ENCODE data around the gene ITSN2.
"Not testable (repeated sequence)": the region's sequence is repeated elsewhere in the genome, so short reads cannot be mapped to it uniquely, and the experiment has no call there.

Gene ITSN2

DNA sequence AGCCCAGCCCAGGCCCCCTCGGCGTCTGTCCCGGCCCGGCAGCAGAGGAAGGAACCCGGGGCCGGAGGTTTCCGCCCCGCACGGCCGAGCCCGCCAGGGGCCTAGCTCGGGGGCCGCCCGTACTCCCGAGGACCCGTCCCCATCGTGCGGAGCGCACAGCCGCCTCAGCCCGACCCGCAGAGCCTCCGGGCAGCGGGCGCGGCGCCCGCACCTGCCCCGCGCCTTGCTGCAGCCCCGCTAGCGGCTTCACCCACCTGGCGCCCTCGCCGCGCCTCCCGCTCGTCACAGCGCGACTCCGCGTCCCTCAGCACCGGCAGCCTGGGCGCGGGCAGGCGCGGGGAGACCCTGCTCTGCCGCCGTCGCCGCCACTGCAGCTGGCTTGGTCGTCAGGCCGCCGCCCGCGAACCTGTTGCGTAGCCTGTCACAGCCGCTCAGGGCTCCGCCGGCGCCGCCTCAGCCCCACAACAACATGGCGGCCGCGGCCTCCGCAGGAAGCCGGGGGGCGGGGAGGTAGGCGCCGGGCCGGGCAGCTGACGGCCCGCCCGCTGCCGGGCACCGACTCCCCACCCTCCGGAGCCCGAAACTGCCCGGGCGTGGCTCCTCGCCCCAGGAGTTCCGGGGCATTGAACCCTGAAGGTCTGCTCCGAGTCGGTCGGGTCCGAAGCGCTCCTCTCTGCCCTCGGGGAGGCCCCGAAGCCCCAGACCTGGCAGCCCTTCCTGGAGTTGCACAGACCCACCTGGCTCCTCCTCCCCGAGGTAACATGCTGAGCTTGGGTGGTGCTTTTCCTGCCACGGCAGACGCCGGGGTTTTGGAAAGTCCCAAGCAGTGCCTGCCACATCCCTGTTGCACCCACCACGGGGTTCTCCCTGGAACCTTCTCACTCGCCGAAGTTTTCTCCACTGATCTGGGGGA lies at the start of gene ITSN2:
TSS of gene ITSN2 (minus strand) at position 487 of the 913 bp plus-strand sequence. CDS start 32,454 bp downstream, outside the sequence.
- DNase-seq (ENCODE audit: low read depth in 3 of 3) = peak; percentile 62 to 83 (median 64)

DNA sequence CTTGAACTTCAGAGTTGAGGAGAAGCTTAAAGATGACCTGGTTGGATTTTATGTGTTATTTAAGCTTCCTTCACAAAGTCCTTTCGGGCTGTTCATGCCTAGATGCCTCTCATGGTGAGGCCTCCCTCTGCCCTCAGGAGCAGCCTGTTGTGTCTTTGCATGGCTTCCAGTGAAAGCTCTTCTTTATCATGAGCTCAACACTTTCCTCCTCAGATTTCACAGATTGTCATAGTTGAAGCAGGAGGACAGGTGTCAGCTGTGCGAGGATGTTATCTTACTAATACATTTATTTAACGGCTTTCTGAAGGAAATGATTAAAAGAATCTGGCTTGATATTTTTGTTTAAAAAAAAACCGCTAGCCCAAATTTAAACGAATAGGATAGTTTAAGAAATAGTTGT lies 48.8 kb upstream of the ITSN2 start:
- DNase-seq (ENCODE audit: low read depth in 3 of 3) = no peak

DNA sequence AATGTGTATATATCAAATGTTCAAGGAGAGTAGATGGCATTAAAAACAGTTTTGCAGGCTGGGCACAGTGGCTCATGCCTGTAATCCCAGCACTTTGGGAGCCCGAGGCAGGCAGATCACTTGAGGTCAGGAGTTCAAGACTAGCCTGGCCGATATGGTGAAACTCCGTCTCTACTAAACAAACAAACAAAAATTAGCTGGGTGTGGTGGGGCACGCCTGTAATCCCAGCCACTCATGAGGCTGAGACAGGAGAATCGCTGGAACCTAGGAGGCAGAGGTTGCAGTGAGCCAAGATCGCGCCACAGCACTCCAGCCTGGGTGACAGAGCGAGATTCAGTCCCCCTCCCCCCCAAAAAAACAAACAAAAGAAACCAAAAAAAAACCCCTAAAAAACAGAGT lies 48.4 kb upstream of the ITSN2 start:
- not testable (repeated sequence) for DNase-seq (ENCODE audit: low read depth in 3 of 3)

DNA sequence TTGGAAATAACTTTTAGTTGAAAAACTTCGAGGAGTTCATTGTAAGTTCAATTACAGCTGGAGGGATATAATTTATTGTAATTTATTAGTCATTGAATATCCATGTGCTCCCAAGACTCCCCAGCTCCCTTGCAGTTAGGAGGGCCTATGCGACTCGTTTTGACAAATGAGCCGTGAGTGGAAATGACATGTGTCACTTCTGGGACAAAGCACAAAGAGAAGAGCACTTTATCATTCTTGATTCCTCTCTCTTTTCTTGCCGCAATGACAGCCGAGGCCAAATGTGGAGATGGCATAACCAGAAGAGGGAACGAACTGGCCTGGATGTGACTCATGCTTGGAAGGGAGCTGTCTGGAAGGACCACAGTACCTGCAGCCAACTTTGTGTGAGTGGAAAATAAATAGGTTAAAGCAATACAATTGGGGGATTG lies 44.2 kb upstream of the ITSN2 start:
- DNase-seq (ENCODE audit: low read depth in 3 of 3) = no peak

DNA sequence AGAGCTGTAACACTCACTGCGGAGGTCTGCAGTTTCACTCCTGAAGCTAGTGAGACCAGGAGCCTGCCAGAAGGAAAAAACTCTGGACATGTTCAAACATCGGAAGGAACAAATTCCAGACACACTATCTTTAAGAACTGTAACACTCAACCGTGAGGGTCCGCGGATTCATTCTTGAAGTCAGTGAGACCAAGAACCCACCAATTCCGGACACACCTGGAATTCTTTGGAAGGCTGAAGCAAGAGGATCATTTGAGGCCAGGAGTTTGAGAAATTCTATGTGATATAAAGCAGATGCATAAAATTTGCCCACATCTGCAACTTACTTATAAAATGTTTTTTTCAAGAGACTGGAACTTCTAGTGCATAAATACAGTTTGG lies 43.5 kb upstream of the ITSN2 start:
- no peak for DNase-seq (ENCODE audit: low read depth in 3 of 3)

DNA sequence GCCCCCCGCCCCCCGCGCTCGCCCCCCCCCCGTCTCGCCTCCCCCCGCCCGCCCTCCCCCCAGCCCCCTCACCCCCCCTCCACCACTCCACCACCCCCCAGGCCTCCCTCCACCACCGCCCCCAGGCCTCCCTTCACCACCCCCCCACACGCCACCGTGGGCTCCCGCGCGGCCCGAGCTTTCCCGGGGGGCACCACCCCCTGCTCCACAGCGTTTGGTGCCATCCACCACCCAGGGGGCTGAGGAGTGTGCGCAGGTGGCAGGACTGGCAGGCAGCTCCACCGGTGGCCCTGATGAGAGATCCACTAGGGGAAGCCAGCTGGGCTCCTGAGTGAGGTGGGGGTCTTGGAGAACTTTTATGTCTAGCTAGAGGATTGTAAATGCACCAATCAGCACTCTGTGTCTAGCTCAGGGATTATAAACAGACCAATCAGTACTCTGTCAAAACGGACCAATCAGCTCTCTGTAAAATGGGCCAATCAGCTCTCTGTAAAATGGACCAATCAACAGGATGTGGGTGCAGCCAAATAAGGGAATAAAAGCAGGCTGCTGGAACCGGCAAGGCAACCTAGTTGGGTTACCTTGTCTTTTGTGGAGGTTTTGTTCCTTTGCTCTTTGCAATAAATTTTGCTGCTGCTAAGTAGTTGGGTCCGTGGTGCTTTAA lies 43.0 kb upstream of the ITSN2 start:
- DNase-seq (ENCODE audit: low read depth in 3 of 3) = no peak

DNA sequence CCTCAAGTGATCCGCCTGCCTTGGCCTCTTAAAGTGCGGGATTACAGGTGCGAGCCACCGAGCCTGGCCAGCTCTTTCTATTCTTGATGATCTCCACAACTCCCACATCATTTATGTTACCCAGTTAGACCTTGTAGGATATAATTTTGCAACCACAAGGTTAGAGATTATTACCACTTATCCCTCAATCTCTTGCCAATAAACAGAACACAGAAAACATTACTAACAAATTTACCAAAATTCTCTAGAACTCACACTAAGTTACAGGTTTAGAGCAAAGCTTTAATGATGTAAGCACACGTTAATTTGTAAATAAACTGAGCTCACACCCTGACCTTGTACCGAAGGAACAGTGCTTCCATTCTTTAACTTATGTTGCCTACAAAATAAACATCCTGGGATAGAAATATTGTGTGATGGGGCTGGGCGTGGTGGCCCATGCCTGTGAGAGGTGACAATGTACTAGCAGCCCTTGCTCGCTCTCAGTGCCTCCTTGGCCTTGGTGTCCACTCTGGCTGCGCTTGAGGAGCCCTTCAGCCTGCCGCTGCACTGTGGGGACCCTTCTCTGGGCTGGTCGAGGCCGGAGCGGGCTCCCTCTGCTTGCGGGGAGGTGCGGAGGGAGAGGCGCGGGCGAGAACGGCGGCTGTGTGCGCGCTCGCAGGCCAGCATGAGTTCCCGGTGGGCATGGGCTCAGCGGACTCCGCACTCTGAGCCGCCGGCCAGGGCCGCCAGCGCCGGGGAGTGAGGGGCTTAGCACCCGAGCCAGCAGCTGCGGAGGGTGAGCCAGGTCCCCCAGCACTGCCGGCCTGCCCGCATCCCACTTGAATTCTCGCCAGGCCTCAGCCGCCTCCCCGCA lies 42.1 kb upstream of the ITSN2 start:
- DNase-seq (ENCODE audit: low read depth in 3 of 3) = no peak

DNA sequence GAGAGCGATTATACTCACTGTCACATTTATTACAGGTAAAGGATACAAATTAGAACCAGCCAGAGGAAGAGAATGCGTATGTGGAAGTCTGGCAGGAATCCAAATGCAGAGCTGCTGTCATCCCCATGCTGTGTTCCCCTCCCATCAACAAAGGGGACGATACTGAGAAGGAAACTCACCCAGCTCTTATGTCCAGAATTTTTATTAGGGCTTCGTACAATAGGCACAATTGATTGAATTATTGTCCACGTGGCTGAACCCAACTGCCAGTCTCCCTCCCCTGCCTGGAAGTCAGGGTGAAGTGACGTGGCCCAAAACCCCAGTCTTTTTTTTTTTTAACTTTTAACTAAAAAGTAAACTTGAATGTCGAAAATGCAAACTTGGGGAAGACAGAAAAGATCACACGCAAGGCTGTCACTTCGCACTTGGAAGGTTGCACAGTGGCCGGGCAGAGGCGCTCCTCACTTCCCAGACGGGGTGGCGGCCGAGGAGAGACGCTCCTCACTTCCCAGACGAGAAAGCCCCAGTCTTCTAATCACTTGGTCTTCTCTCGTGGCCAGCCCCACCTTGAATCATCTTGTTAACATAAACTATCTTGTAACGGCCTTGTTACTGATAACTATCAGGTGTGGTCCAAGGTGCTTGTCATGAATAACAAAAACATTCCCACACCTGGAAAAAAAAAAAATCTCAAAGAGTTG lies 40.0 kb upstream of the ITSN2 start:
- DNase-seq (ENCODE audit: low read depth in 3 of 3) = no peak

DNA sequence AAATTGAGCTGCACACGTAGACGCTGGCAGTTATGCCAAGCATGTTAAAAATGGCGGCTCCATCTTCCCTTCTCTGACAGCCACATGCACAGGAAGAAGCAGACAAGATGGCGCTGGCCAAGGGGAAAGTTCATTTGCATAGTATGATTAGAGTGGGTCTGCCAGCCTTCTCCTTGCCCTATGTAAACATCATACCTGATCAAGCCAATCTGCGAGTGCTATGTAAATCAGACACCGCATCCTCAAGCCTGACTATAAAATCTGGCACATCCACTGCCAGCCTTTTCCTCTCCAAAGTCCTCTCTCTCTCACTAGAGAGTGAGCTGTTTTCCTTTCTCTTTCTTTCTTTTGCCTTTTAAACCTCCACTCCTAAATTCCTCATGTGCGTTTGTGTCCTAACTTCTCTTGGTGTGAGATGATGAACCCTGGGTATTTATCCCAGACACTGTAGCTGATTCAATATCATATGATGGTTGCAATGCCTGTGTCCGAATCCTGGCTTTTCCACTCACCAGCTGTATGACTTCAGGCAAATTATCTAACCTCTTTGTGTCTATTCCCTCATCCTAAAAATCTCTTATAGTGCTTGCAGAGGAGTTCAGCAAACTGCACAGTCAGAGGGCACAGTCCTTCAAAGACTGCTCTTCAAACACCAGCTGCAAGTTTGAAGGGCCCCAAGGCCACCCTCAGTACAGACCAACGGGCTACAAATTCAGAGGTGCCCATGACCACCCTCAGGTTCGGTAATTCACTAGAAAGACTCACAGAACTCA lies 39.3 kb upstream of the ITSN2 start:
- DNase-seq (ENCODE audit: low read depth in 3 of 3) = no peak

DNA sequence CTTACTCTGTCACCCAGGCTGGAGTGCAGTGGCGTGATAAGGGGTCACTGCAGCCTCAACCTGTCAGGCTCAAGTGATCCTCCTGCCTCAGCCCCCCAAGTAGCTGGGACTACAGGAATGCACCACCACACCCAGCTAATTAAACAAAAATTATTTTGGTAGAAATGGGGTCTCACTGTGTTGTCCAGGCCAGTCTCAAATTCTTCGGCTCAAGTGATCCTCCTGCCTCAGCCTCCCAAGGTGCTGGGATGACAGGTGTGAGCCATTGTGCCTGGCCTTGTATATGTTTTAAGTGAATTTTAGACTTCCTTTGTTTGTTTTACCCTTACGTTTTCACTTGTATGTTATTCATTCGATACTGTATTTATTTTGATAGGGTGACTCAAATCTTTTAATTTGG lies 34.7 kb upstream of the ITSN2 start:
- DNase-seq (ENCODE audit: low read depth in 3 of 3) = no peak

DNA sequence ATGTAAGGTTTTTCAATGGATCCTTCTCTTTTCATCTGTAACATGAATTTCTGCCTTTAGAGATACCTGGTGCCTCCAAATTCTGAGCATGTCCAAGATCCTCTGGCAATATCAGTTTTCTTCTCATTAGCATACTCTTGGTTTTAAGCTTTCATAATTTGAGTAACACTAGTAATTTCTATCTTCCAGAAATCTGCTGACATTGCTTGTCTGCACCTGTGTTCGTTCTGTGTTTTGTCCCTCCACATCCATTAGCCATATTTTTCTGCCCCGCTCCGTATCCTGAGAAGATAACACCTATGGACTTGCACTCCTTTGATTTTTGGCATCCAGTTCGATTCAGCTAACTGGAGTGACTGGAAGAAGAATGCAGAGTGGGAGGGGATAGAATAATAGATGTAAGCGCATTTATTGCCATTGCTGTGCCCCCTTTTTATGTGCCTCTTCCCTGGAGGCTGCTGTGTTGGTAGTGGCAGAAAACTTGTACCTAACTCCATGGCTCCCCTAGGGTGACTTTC lies 32.3 kb upstream of the ITSN2 start:
- DNase-seq (ENCODE audit: low read depth in 3 of 3) = no peak

DNA sequence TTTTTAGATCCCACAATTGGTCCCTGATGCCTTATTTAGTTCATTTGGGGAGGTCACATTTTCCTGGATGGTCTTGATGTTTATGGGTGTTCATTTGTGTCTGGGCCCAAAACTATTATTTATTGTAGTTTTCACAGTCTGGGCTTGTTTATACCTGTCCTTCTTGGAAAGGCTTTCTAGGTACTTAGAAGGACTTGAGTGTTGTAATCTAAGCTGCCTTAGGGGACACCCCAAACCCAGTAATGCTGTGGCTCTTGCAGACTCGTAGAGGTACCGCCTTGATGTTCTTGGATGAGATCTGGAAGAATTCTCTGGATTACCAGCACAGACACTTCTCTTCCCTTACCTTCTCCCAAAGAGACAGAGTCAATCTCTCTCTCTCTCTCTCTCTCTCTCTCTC lies 25.0 kb upstream of the ITSN2 start:
- no peak for DNase-seq (ENCODE audit: low read depth in 3 of 3)

DNA sequence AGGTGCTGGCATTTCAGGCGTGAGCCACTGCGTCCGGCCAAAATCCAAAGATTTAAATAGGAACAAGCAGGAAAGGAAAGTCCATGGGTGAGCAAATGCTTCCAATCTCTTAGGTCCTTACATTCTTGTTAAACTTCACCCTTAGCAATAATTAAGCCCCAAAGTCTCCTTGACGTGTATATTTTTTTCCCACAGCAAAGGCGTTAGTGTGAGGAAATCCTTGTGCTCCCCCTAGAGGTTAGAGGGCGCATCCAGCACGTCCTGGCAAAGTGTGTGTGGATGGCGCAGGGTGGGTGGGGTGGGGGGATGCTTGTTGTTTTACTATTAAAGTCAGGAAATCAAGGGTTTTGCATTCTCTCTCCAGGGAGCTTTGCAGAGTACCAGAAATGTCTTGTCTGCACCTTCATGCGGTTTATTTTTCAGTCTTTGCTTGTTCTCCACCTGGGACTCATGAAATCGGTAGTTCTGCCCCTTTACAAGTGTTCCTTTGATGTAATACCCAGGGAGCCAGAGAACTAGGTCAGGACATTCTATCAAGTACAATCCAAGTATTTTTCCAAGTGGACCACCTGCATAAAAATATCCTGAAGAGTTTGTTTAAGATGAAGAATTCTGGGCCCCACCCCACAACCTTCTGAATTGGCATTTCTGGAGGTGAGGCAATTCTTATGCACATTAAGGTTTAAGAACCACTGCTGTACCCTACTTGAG lies 22.2 kb upstream of the ITSN2 start:
- DNase-seq (ENCODE audit: low read depth in 3 of 3) = peak in 2 of 3 donors; percentile 32 to 41

DNA sequence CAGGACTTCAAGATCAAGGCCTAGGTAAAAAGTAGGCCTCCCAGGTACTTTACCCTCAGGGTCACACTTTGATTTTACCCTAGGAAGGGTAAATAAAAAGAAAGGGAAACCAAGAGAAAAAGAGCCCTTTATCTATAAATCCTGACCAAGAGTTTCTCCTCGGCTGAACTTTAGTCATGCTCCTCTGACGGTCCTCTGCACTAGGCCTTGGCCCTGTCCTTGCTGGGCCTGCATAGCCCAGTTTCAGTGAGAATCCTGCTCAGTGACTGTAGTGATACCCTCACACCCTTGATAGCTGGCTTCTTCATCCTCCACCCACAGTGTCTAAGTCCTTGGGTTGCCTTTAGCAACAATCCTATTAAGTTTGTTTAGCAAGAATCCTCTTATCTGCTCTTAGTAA lies 20.5 kb upstream of the ITSN2 start:
- DNase-seq (ENCODE audit: low read depth in 3 of 3) = no peak

DNA sequence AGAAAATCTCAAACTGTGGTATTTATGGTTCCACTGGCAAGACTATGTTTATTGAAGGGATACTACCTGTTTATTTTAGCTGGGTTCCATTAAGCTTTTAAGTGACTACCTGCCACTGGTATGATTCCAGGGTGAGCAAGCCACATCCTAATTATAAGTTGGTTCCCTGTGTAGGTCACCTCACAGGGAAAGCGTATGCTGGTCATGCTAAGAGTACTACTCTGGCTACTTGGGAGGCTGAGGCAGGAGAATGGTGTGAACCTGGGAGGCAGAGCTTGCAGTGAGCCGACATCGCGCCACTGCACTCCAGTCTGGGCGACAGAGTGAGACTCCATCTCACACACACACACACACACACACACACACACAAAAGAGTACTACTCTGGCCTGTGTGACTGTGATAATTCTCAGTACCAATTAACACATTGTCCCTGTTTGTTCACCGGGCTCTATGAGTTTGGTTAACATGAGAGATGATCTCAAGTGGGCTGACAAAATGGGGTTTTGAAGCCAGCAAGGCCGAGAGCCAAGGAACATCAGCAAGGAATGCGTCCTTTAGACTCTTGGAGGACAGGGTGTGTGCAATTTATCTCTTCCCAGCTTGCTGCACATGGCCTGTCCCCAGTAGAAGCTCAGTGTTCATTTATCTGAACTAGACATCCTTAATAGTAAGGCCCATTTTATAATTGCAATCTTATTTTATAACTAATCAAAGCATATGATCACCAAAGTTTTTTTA lies 15.2 kb upstream of the ITSN2 start:
- DNase-seq (ENCODE audit: low read depth in 3 of 3) = no peak

DNA sequence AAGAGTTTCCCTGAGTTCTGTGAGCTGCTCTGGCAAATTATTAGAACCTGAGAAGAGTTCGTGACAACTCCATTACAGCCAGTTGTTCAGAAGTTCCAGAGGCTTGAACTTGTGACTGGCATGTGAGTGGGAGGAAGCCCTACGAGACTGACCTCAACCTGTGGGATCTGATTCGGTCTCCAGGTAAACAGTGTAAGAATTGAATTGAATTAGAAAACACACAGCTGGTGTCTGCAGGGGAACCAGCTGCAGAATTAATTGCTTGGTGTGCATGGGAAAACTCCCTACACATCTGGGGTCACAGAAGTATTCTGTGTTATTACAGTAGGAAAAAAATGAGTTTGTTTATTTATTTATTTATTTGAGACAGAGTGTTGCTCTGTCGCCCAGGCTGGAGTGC lies 14.0 kb upstream of the ITSN2 start:
- no peak for DNase-seq (ENCODE audit: low read depth in 3 of 3)

DNA sequence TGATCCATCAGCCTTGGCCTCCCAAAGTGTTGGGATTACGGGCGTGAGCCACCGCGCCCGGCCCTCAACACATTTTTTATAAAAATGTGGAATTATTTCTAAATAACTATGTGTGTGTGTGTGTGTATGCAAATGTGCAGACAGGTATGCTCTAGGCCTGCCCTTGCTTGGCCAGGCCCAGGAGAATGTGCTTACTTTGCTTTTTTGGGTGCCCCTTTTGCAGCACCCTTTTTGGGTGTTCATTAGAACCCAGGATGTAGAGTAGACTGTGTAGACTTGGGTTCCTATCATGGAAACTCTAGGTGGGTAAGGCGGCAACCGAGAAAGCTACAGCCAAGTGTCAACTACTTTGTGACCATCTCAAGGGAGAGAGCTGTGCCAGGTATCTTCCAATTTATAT lies 11.7 kb upstream of the ITSN2 start:
- DNase-seq (ENCODE audit: low read depth in 3 of 3) = no peak

DNA sequence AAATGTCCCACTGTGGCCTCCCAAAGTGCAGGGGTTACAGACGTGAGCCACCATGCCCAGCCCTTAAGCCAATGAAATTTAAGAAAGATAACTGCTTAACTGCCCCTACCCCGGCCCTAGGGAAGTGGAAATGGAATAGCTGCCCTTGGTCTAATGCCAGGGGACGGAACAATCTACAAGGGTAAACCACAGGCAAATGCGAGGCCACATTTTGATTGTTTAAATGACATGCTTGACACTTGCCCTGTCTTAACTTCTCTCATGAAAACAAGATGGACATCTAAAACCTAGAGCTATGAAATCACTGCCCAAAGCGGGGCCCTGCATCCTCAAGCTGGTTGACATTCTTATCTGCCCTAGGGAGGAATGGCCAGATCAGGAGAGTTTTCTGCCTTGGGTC lies 5.5 kb upstream of the ITSN2 start:
- DNase-seq (ENCODE audit: low read depth in 3 of 3) = no peak

DNA sequence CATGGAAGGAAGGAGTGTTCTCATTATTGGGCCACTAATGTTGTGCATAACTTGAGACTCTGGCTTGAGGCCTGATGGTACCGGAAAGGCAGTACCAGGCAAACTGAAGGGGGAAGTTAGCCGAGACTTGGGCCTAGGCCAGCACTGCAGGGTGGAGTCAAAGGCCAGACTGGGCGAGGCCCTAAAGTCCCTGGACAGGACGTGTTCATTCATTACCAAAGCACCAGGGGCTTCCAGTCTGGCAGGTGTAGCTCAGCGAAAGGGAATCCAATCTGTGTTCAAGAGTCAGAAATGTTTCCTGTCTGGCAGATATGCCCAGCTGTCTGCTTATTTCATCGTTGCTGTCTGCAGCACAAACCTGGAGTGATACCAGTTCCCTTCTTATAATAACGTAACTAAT lies 4.7 kb upstream of the ITSN2 start:
- DNase-seq (ENCODE audit: low read depth in 3 of 3) = no peak
